Measurements from ENCODE around the gene DDX41. TPM values are rescaled to one million over a fixed set of nuclear protein-coding genes. Genes with fewer than 3 reads are reported as not detected.
A peak's percentile ranks its signal among the peaks of the same experiment; 100 is the strongest.

The DDX41 gene
- total RNA-seq, 1 donor from 2014 or later, result 125 TPM

DNA sequence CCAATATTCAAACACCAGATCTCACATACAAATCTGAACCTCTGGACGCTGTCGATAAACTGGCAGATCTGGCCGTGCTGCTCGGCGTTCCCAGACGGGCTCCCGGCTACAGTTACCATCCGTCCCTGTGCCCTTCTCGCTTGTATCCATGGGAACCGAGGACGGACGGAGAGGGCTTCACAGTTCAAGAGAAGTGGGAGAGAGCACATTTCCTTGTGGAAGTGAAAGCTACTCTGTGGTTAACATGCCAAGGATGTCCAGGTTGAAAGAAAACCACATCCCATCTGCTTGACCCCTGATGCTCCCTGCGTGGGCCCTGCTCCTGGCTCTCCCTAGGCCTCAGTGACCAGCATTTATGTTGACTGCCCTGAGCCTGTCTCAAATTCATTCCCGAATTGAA, 37.0 kb downstream of the DDX41 start:
- TF ChIP-seq POLR2A (IDR thresholded peaks at IDR 0.05), result no peak
- no peak for TF ChIP-seq POLR2AphosphoS5 (IDR thresholded peaks at IDR 0.05; ENCODE audit: insufficient read depth in 1 of 2, low read depth in 1 of 2)
- TF ChIP-seq, protein P1, sequence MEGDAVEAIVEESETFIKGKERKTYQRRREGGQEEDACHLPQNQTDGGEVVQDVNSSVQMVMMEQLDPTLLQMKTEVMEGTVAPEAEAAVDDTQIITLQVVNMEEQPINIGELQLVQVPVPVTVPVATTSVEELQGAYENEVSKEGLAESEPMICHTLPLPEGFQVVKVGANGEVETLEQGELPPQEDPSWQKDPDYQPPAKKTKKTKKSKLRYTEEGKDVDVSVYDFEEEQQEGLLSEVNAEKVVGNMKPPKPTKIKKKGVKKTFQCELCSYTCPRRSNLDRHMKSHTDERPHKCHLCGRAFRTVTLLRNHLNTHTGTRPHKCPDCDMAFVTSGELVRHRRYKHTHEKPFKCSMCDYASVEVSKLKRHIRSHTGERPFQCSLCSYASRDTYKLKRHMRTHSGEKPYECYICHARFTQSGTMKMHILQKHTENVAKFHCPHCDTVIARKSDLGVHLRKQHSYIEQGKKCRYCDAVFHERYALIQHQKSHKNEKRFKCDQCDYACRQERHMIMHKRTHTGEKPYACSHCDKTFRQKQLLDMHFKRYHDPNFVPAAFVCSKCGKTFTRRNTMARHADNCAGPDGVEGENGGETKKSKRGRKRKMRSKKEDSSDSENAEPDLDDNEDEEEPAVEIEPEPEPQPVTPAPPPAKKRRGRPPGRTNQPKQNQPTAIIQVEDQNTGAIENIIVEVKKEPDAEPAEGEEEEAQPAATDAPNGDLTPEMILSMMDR (IDR thresholded peaks at IDR 0.05), result no peak
- peaks cover 58% of the 10 kb centered on the region for H3K4me1 ChIP-seq
- no peak for DNase-seq (ENCODE audit: extremely low spot score in 2 of 2)
- H3K4me3 ChIP-seq, result no peak overlapping the region
- intact Hi-C loops (cut with DNase I), result no loop called here
- H3K27ac ChIP-seq, result peak overlapping the region; percentile 53
- H3K36me3 ChIP-seq, result peaks cover 0 to under 1% of the 10 kb centered on the region in 2 donors
- no peaks in the 10 kb centered on the region for H3K9me3 ChIP-seq
- no peaks in the 10 kb centered on the region for H3K27me3 ChIP-seq

DNA sequence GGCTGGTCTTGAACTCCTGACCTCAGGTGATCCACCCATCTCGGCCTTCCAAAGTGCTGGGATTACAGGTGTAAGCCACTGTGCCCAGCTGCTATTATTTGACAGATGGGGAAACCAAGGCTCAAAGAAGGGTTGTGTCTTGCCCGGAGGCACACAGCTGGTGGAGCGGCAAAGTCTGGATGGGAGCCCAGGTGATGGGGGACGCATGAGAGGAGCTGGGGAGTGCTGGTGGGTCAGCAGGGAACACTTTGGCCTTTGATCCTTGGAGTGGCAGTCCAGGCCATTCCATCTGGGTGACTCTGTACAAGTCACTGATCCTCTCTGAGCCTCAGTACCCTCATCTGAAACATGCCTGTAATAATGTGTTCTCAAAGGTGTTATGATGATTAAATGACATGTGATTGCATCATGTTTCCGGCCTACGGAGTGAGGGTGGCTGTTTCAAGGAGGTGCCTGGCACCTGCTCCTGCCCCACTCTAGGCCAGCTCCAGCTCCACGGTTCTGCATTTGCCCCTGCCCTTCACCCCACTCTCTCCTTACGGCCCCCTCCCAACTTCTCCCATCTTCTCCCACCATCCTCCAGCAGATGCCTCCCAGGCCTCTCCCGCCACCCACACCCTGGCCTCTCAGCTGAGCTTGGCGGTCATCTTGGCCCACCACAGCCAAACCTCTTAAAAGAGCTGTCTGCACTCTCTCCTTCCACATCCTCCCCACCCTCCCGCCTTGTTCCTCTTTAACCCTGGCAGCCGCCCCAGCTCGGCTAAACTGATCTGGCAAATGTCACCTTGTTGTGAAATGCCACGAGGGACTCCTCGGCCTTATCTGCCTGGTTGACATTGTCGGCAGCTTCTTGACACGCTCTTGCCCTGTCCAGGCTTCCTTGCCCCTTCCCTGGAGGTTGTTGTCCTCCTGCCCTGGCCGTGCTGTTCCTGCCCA, 37.8 kb downstream of the DDX41 start:
- peak overlapping the region; percentile 53 for H3K27ac ChIP-seq
- no peaks in the 10 kb centered on the region for H3K9me3 ChIP-seq
- H3K27me3 ChIP-seq, result no peaks in the 10 kb centered on the region
- no peaks in the 10 kb centered on the region for H3K36me3 ChIP-seq
- peaks cover 60% of the 10 kb centered on the region for H3K4me1 ChIP-seq
- H3K4me3 ChIP-seq, result no peak overlapping the region
- DNase-seq (ENCODE audit: extremely low spot score in 2 of 2), result no peak
- intact Hi-C loops (cut with DNase I), result no loop called here
- TF ChIP-seq POLR2A (IDR thresholded peaks at IDR 0.05) (no peak), POLR2AphosphoS5 (IDR thresholded peaks at IDR 0.05; ENCODE audit: insufficient read depth in 1 of 2, low read depth in 1 of 2) (peak in 1 of 2 donors; percentile 72)
- TF ChIP-seq, protein P1 (IDR thresholded peaks at IDR 0.05), result no peak

DNA sequence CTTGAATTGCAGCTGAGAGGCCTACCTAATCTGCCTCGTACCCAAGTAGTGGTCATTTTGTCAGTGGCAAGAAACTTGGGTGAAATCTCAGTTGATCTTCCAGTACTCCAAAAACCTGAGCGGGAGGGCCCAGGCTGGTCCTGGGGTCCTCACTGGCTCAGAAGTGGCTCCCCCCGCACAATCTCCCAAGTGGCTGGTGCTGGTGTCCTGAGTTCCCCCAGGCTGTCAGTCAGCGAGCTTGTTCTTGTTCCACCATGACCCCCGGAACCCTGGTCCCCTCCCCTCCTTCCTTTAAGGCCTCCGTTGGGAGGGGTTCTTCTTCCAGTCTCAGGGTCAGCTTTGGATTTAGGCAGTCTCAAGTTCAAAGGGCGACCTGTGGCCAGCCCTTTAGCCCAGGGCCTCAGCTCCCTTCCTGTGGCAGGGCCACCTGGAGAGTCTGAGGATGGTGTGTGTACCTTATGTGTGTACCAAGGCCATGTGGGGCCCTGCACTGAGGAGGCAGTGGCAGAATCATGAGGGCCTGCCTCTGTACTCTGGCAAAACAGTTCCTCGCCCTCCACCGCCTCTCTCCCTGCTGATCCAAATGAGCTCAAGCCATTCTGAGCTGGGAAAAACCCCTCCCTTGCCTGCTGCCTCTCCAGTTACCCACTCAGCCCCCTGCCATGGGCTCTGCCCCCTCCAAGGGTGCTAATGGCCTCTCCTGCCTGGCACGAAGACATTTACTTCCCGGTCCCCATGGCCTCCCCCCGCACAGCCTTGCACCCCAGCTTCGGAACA, 38.9 kb downstream of the DDX41 start:
- intact Hi-C loops (cut with DNase I), result no loop called here
- Histone ChIP-seq H3K4me3 (no peak overlapping the region), H3K27me3 (no peaks in the 10 kb centered on the region), H3K27ac (peak overlapping the region; percentile 53), H3K36me3 (no peaks in the 10 kb centered on the region), H3K9me3 (no peaks in the 10 kb centered on the region), H3K4me1 (peaks cover 62% of the 10 kb centered on the region)
- peak in 1 of 2 donors; percentile 12 for TF ChIP-seq POLR2AphosphoS5 (IDR thresholded peaks at IDR 0.05; ENCODE audit: insufficient read depth in 1 of 2, low read depth in 1 of 2)
- TF ChIP-seq POLR2A (IDR thresholded peaks at IDR 0.05), result no peak
- no peak for DNase-seq (ENCODE audit: extremely low spot score in 2 of 2)

DNA sequence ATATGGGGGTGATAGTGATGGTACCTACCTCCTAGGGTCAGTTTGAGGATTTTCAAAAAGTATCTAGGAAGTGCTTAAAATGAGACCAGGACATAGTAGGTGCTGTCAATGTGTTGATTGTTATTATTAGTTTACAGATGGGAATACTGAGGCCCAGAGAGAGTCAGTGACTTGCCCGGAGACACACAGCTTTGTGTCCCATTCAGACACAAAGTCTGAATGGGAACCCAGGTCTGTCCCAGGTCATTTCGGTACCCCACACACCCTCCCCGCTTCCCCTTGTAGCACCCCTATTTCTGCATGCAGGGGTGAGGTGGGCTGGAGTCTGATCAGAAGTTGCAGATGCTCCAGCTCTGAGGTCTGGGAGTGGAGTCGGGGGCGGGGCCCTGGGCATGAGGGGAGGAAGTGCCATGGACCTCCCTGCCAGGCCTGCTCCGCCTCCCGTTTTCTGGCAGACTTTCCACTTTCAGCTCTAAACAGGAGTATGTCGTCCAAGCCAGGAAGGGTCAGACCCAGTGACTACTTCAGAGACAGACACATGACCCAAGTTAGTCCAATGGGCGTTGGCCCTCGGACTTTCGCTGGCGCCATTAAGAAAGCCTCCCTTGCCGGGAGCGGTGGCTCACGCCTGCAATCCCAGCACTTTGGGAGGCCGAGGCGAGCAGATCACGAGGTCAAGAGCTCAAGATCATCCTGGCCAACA, 40.1 kb downstream of the DDX41 start:
- no peaks in the 10 kb centered on the region for H3K36me3 ChIP-seq
- no peak overlapping the region for H3K4me3 ChIP-seq
- H3K27ac ChIP-seq, result peak overlapping the region; percentile 53
- no peak for DNase-seq (ENCODE audit: extremely low spot score in 2 of 2)
- no peaks in the 10 kb centered on the region for H3K27me3 ChIP-seq
- peaks cover 74% of the 10 kb centered on the region for H3K4me1 ChIP-seq
- H3K9me3 ChIP-seq, result no peaks in the 10 kb centered on the region
- TF ChIP-seq POLR2A (IDR thresholded peaks at IDR 0.05) (no peak), POLR2AphosphoS5 (IDR thresholded peaks at IDR 0.05; ENCODE audit: insufficient read depth in 1 of 2, low read depth in 1 of 2) (peak in 1 of 2 donors; percentile 66)
- intact Hi-C loops (cut with DNase I), result no loop called here

DNA sequence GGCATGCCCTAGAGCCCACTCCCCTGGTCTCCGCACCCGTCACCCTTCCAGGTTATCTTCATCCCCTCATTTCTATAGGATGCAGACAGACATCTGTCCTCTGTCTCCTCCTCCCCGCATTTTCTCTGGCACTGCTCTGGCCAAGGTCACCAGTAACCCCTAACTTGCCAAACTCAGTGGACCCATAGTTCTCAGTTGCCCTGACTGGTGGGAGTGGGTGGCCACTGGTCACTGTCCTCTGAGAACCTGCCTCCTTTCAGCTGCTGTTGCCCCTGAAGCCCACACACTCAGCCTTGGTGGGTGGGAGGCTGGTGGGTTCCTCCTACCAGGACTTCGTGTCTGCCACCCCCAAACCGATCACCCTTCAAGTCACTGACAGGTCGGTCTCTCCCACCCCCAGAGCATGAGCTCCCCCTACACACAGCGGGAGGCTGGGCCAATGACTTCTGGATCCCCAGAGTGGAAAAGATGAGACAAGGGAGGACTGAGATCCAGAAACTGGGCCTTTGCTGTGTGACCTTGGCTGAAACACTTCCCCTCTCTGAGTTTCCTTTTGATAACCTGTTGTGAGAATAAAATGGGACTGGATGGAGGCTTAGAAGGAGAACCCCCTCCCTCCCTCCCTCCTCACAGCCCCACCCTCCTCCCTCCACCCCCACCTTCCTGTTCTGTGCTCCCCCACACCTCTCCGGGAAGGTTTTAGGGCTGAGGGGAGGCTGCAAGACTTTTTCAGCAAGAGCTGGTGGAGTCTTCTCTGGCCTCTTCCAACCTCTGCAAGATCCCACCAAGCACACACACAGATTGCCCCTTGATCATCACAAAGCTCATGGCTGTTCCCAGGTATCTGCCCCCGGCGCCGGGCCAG, 41.0 kb downstream of the DDX41 start:
- H3K27me3 ChIP-seq, result no peaks in the 10 kb centered on the region
- no peaks in the 10 kb centered on the region for H3K9me3 ChIP-seq
- H3K4me1 ChIP-seq, result peaks cover 75% of the 10 kb centered on the region
- no peaks in the 10 kb centered on the region for H3K36me3 ChIP-seq
- H3K4me3 ChIP-seq, result no peak overlapping the region
- H3K27ac ChIP-seq, result peak overlapping the region; percentile 33
- DNase-seq (ENCODE audit: extremely low spot score in 2 of 2), result no peak
- intact Hi-C loops (cut with DNase I), result loop anchor here (2.0 kb wide), 1 partner anchor 21 kb away; the partner anchor contains the start of gene PDLIM7
- TF ChIP-seq POLR2AphosphoS5 (IDR thresholded peaks at IDR 0.05; ENCODE audit: insufficient read depth in 1 of 2, low read depth in 1 of 2) (no peak), POLR2A (IDR thresholded peaks at IDR 0.05) (no peak)
- TF ChIP-seq, protein P1 (IDR thresholded peaks at IDR 0.05), result no peak

Data from vagina (tissue), 2 donors.